GM21737 (cell line): Measurements from ENCODE around the gene UTS2.

Source experiments
- ATAC-seq: cut with Tn5 transposase; IDR thresholded peaks from one replicate; pipeline ENCODE4 v1.9.1; 2021; ENCODE audit warnings: mild to moderate bottlenecking, moderate library complexity; ENCODE audit not compliant: unreplicated experiment

Gene UTS2

GRCh38 chr1:7863756-7864328 lies 11.0 kb upstream of the UTS2 start:
- no peak for ATAC-seq

GRCh38 chr1:7862211-7863060 lies 9.6 kb upstream of the UTS2 start:
- ATAC-seq: no peak

GRCh38 chr1:7861452-7861851 lies 8.6 kb upstream of the UTS2 start:
- no peak for ATAC-seq

- no peak for ATAC-seq
Observed at GRCh38 chr1:7860130-7860529, 7.3 kb upstream of the UTS2 start.

- no peak for ATAC-seq
Observed at GRCh38 chr1:7859406-7859805, 6.5 kb upstream of the UTS2 start.

- ATAC-seq: no peak
Observed at GRCh38 chr1:7857985-7858384, 5.1 kb upstream of the UTS2 start.

GRCh38 chr1:7857000-7857399 lies 4.1 kb upstream of the UTS2 start:
- no peak for ATAC-seq

- ATAC-seq: no peak
Observed at GRCh38 chr1:7856345-7856744, 3.5 kb upstream of the UTS2 start.

GRCh38 chr1:7853684-7854026 lies 790 bp upstream of the UTS2 start:
- no peak for ATAC-seq

GRCh38 chr1:7850786-7851185 lies 2.1 kb downstream of the UTS2 start:
- no peak for ATAC-seq

GRCh38 chr1:7847599-7847998 lies 5.3 kb downstream of the UTS2 start:
- ATAC-seq: no peak

- ATAC-seq: no peak
Observed at GRCh38 chr1:7846656-7847055, 6.2 kb downstream of the UTS2 start.

- no peak for ATAC-seq
Observed at GRCh38 chr1:7845761-7846160, 7.1 kb downstream of the UTS2 start.

GRCh38 chr1:7842517-7842916 lies 10.3 kb downstream of the UTS2 start:
- no peak for ATAC-seq

GRCh38 chr1:7839526-7839925 lies 13.3 kb downstream of the UTS2 start:
- ATAC-seq: no peak

- no peak for ATAC-seq
Observed at GRCh38 chr1:7838714-7839113, 14.2 kb downstream of the UTS2 start.

- no peak for ATAC-seq
Observed at GRCh38 chr1:7833035-7833434, 19.8 kb downstream of the UTS2 start.

GRCh38 chr1:7831458-7831857 lies 21.4 kb downstream of the UTS2 start:
- ATAC-seq: no peak

- ATAC-seq: no peak
Observed at GRCh38 chr1:7827126-7827955, 25.5 kb downstream of the UTS2 start.

GRCh38 chr1:7826363-7826762 lies 26.5 kb downstream of the UTS2 start:
- no peak for ATAC-seq

- no peak for ATAC-seq
Observed at GRCh38 chr1:7824701-7825100, 28.2 kb downstream of the UTS2 start.

- ATAC-seq: no peak
Observed at GRCh38 chr1:7821282-7821681, 31.6 kb downstream of the UTS2 start.
